IMR-90 (cell line): ENCODE data around the gene SHB. TPM values are rescaled to one million over a fixed set of nuclear protein-coding genes. Genes with fewer than 3 reads are reported as not detected.

ENCODE experiments used
- ATAC-seq: fragments of 200-7000 bp; cut with Tn5 transposase; 2 replicates; pipeline ENCODE4 v1.9.1; 2020; ENCODE audit warnings: low read depth, mild to moderate bottlenecking, moderate library complexity
- BruUV-seq: library from RNA; stranded (reverse); fragments of 400-500 nt; replicated peaks from 2 replicates; lab custom pipeline; 2021; lab: Mats Ljungman, UMichigan
- CTCF ChIA-PET: fragments of 300-600 bp; formaldehyde crosslinking; extraction: SDS; loops from one replicate; lab custom pipeline; 2021; ENCODE audit warnings: antibody characterized with exemption; lab: Yijun Ruan, JAX
- POLR2A ChIA-PET: fragments of 300-600 bp; sonication (Branson Sonifier 250); formaldehyde crosslinking; loops from one replicate; lab custom pipeline; 2022; ENCODE audit warnings: antibody characterized with exemption; ENCODE audit not compliant: unreplicated experiment; lab: Charles Lee
- DNase-seq: peaks from one replicate; pipeline ENCODE4 v3.0.0; 2013
- H2AFZ ChIP-seq: replicated peaks from 2 replicates; pipeline ENCODE3; 2013; ENCODE audit warnings: low read length, mild to moderate bottlenecking; ENCODE audit not compliant: poor library complexity
- H2AK5ac ChIP-seq: 2 replicates; pipeline ENCODE4 v1.6.1; 2013; ENCODE audit warnings: low read depth, low read length, inconsistent platforms
- H2AK9ac ChIP-seq: replicated peaks from 2 replicates; pipeline ENCODE3; 2013; ENCODE audit warnings: mild to moderate bottlenecking, low read depth, low read length, moderate library complexity; ENCODE audit not compliant: poor library complexity
- H2BK120ac ChIP-seq: 2 replicates; pipeline ENCODE4 v1.6.1; 2013; ENCODE audit warnings: low read depth, low read length, inconsistent platforms
- H2BK15ac ChIP-seq: 3 replicates; pipeline ENCODE4 v1.6.1; 2013; ENCODE audit warnings: low read depth, low read length, inconsistent platforms
- H2BK20ac ChIP-seq: 2 replicates; pipeline ENCODE4 v1.6.1; 2013; ENCODE audit warnings: low read depth, mild to moderate bottlenecking, inconsistent platforms, low read length, moderate library complexity
- H2BK5ac ChIP-seq: 2 replicates; pipeline ENCODE4 v1.6.1; 2013; ENCODE audit warnings: mild to moderate bottlenecking, low read depth, low read length, inconsistent platforms; ENCODE audit not compliant: poor library complexity, severe bottlenecking
- H3K14ac ChIP-seq: replicated peaks from 2 replicates; pipeline ENCODE4 v1.6.1; 2013; ENCODE audit warnings: low read depth, low read length, inconsistent platforms
- H3K18ac ChIP-seq: 2 replicates; pipeline ENCODE4 v1.6.1; 2013; ENCODE audit warnings: low read depth, low read length, control low read depth
- H3K23ac ChIP-seq: 2 replicates; pipeline ENCODE4 v1.6.1; 2013; ENCODE audit warnings: low read depth, low read length, inconsistent platforms
- H3K27ac ChIP-seq: 2 replicates; pipeline ENCODE4 v1.5.1; 2013; ENCODE audit warnings: mild to moderate bottlenecking, control low read depth, low read length; ENCODE audit not compliant: insufficient read depth
- H3K27me3 ChIP-seq: 2 replicates; pipeline ENCODE4 v1.6.1; 2013; ENCODE audit warnings: low read length; ENCODE audit not compliant: control insufficient read depth, insufficient read depth
- H3K36me3 ChIP-seq: 2 replicates; pipeline ENCODE4 v1.6.1; 2013; ENCODE audit warnings: low read length, mixed read lengths; ENCODE audit not compliant: control insufficient read depth, insufficient read depth
- H3K4ac ChIP-seq: 2 replicates; pipeline ENCODE4 v1.6.1; 2013; ENCODE audit warnings: low read depth, low read length, inconsistent platforms
- H3K4me1 ChIP-seq: 2 replicates; pipeline ENCODE4 v1.6.1; 2013; ENCODE audit warnings: low read length, mixed read lengths; ENCODE audit not compliant: control insufficient read depth, insufficient read depth
- H3K4me2 ChIP-seq: 2 replicates; pipeline ENCODE4 v1.6.1; 2013; ENCODE audit warnings: low read depth, mild to moderate bottlenecking, control low read depth, low read length, moderate library complexity
- H3K4me3 ChIP-seq: 2 replicates; pipeline ENCODE4 v1.5.1; 2013; ENCODE audit warnings: low read depth, mild to moderate bottlenecking, control low read depth, low read length, moderate library complexity; ENCODE audit not compliant: insufficient read depth
- H3K56ac ChIP-seq: 2 replicates; pipeline ENCODE4 v1.6.1; 2013; ENCODE audit warnings: low read length, inconsistent platforms; ENCODE audit not compliant: insufficient read depth; ENCODE audit errors: extremely low read depth
- H3K79me1 ChIP-seq, 2 experiments: 2 replicates each; pipeline ENCODE4 v1.6.1; 2013; ENCODE audit warnings: low read length in 2 of 2, inconsistent platforms in 1 of 2, low read depth in 1 of 2
- H3K9ac ChIP-seq: 2 replicates; pipeline ENCODE4 v1.6.1; 2013; ENCODE audit warnings: low read depth, low read length, control low read depth
- H3K9me1 ChIP-seq: 2 replicates; pipeline ENCODE4 v1.6.1; 2013; ENCODE audit warnings: low read length, inconsistent platforms; ENCODE audit not compliant: insufficient read depth
- H3K9me3 ChIP-seq: 2 replicates; pipeline ENCODE4 v1.6.1; 2013; ENCODE audit warnings: low read length; ENCODE audit not compliant: control insufficient read depth, insufficient read depth
- H4K20me1 ChIP-seq: 2 replicates; pipeline ENCODE4 v1.6.1; 2013; ENCODE audit warnings: low read length, inconsistent platforms; ENCODE audit not compliant: insufficient read depth
- H4K5ac ChIP-seq: 2 replicates; pipeline ENCODE4 v1.6.1; 2013; ENCODE audit warnings: mild to moderate bottlenecking, low read depth, low read length, control low read depth
- H4K8ac ChIP-seq, 2 experiments: 2 replicates each; pipeline ENCODE4 v1.6.1; 2013; ENCODE audit warnings: low read depth in 2 of 2, low read length in 2 of 2, control low read depth in 1 of 2, inconsistent platforms in 1 of 2
- H4K91ac ChIP-seq: 2 replicates; pipeline ENCODE4 v1.6.1; 2013; ENCODE audit warnings: low read depth, low read length, inconsistent platforms; ENCODE audit not compliant: insufficient read depth
- BHLHE40 ChIP-seq: fragments of 150-350 bp; IDR thresholded peaks from 2 replicates; pipeline ENCODE4 v1.6.1; 2016; ENCODE audit warnings: mild to moderate bottlenecking, low read depth, low read length
- CEBPB ChIP-seq: IDR thresholded peaks from 2 replicates; pipeline ENCODE4 v1.6.1; 2012; ENCODE audit warnings: low read depth, low read length, improper control_type of control experiment
- CTCF ChIP-seq: conservative IDR thresholded peaks from 2 replicates; pipeline ENCODE4 v1.5.1; 2012; ENCODE audit warnings: mild to moderate bottlenecking, low read depth, low read length, improper control_type of control experiment
- ELK1 ChIP-seq: fragments of 150-350 bp; IDR thresholded peaks from 2 replicates; pipeline ENCODE4 v1.6.1; 2016; ENCODE audit warnings: low read depth, mild to moderate bottlenecking, low read length, moderate library complexity, borderline replicate concordance
- FOS ChIP-seq: fragments of 150-350 bp; IDR thresholded peaks from 2 replicates; pipeline ENCODE4 v1.6.1; 2016; ENCODE audit warnings: low read depth, low read length
- MAFK ChIP-seq: IDR thresholded peaks from 2 replicates; pipeline ENCODE4 v1.6.1; 2012; ENCODE audit warnings: low read depth, low read length, improper control_type of control experiment
- MAZ ChIP-seq: IDR thresholded peaks from 2 replicates; pipeline ENCODE4 v1.6.1; 2012; ENCODE audit warnings: low read depth, mild to moderate bottlenecking, low read length, improper control_type of control experiment, moderate library complexity, borderline replicate concordance
- MXI1 ChIP-seq: IDR thresholded peaks from 2 replicates; pipeline ENCODE4 v1.6.1; 2012; ENCODE audit warnings: low read depth, mild to moderate bottlenecking, low read length, moderate library complexity, borderline replicate concordance
- NFE2L2 ChIP-seq: fragments of 150-350 bp; IDR thresholded peaks from 2 replicates; pipeline ENCODE4 v1.6.1; 2016; ENCODE audit warnings: low read depth, mild to moderate bottlenecking, low read length
- POLR2A ChIP-seq: IDR thresholded peaks from 2 replicates; pipeline ENCODE4 v1.6.1; 2012; ENCODE audit warnings: mild to moderate bottlenecking, low read depth, low read length
- RAD21 ChIP-seq: IDR thresholded peaks from 2 replicates; pipeline ENCODE4 v1.6.1; 2012; ENCODE audit warnings: low read length, improper control_type of control experiment
- RFX5 ChIP-seq: IDR thresholded peaks from 2 replicates; pipeline ENCODE4 v1.8.0; 2012; ENCODE audit warnings: low read depth, mild to moderate bottlenecking, low read length, moderate library complexity
- SMC3 ChIP-seq: fragments of 150-350 bp; IDR thresholded peaks from 2 replicates; pipeline ENCODE4 v1.6.1; 2016; ENCODE audit warnings: low read depth, mild to moderate bottlenecking, antibody characterized with exemption, low read length, moderate library complexity
- USF2 ChIP-seq: fragments of 150-350 bp; IDR thresholded peaks from 2 replicates; pipeline ENCODE4 v1.6.1; 2017; ENCODE audit warnings: mild to moderate bottlenecking, antibody characterized with exemption, low read length, low read depth
- WGBS, 2 experiments: methylation state at CpG; one replicate each; pipeline versions ENCODE4 v1.1.5 to v1.1.7; 2013; ENCODE audit warnings: missing lambda C conversion rate in 2 of 2; ENCODE audit not compliant: insufficient read length in 1 of 2; ENCODE audit errors: extremely low coverage in 2 of 2; 5-methylcytosine and 5-hydroxymethylcytosine counted together
- dilution Hi-C: fragments of 300-500 bp; cut with HindIII; formaldehyde crosslinking; loops from one replicate; pipeline ENCODE4 v1.14.3; 2018; ENCODE audit warnings: low sequenced_read_pairs; ENCODE audit not compliant: unreplicated experiment
- in situ Hi-C: fragments of 300-500 bp; cut with MboI; formaldehyde crosslinking; loops from 3 replicates; pipeline ENCODE4 v1.14.3; 2019; ENCODE audit warnings: low sequenced_read_pairs, inconsistent platforms, mixed read lengths
- intact Hi-C: fragments of 100-400 bp; cut with micrococcal nuclease; formaldehyde crosslinking; loops from 2 replicates; pipeline ENCODE4 v1.10.0; 2022
- polyA plus RNA-seq, 3 experiments: library from polyadenylated mRNA; depleted of rRNA; stranded (reverse); fragments of >200 nt; gene quantifications; 2 replicates each; pipeline ENCODE4 v1.2.3, GENCODE V29; 2012; ENCODE audit warnings: low replicate concordance in 1 of 3
- total RNA-seq: library from RNA; depleted of rRNA; stranded (reverse); fragments of >200 nt; gene quantifications from 2 replicates; pipeline ENCODE4 v1.2.3, GENCODE V29; 2012

The SHB gene
- total and polyA plus RNA-seq, 2 of the 4 experiments (the other 2 are of a cell fraction), result 6.1 to 20.4 TPM

- H2AK5ac ChIP-seq, result no peak overlapping the region
- H3K14ac ChIP-seq, result no peak overlapping the region
- no peak overlapping the region for H2BK15ac ChIP-seq
- H3K9ac ChIP-seq, result no peak overlapping the region
- BruUV-seq, result no TSS peak
- ATAC-seq, result no peak
- no peak overlapping the region; the same call in 1 of the 2 replicates for H4K91ac ChIP-seq
- no peak overlapping the region for H2BK20ac ChIP-seq
- no peak overlapping the region for H2BK5ac ChIP-seq
- H4K20me1 ChIP-seq, result peaks cover 23% of the 10 kb centered on the region; the same call in 1 of the 2 replicates
- H4K8ac ChIP-seq, result peak overlapping the region in 1 of 2 experiments; percentile 6; a peak in 1 of 4 replicates
- H3K4me2 ChIP-seq, result no peak overlapping the region
- H2AFZ ChIP-seq, result no peak overlapping the region
- no peak overlapping the region for H2AK9ac ChIP-seq
- peaks cover 36% of the 10 kb centered on the region for H3K4me1 ChIP-seq
- H3K4me3 ChIP-seq, result no peak overlapping the region
- intact Hi-C loops, result no loop called here
- ChIA-PET POLR2A (no interaction called here), CTCF (no interaction called here)
- no CpG with 5 or more reads among the region's 4 CpGs for WGBS, 2 experiments
- no peaks in the 10 kb centered on the region for H3K9me3 ChIP-seq
- no peak overlapping the region for H3K27ac ChIP-seq
- H3K4ac ChIP-seq, result 0 out of 2 replicates have a peak overlapping the region, but pooled peaks have one; percentile 2
- no peaks in the 10 kb centered on the region for H3K27me3 ChIP-seq
- H3K18ac ChIP-seq, result no peak overlapping the region
- dilution Hi-C loops, result no loop called here
- TF ChIP-seq ELK1 (no peak), RFX5 (no peak), BHLHE40 (no peak), USF2 (no peak), MAFK (no peak), RAD21 (no peak), SMC3 (no peak), MAZ (no peak), NFE2L2 (no peak), CEBPB (no peak), POLR2A (no peak), FOS (no peak), MXI1 (no peak), CTCF (no peak)
- DNase-seq, result no peak
- no peak overlapping the region for H4K5ac ChIP-seq
- H2BK120ac ChIP-seq, result no peak overlapping the region
- H3K23ac ChIP-seq, result peak overlapping the region; percentile 8; the same call in 1 of the 2 replicates
- in situ Hi-C loops, result no loop called here
- peaks cover 46% of the 10 kb centered on the region for H3K36me3 ChIP-seq
- peaks cover 50 to 97% of the 10 kb centered on the region in 2 experiments for H3K79me1 ChIP-seq
- H3K56ac ChIP-seq, result no peak overlapping the region
- H3K9me1 ChIP-seq, result peaks cover 48% of the 10 kb centered on the region
Observed at GRCh38 chr9:38015266-38015665, 53.8 kb downstream of the SHB start.
